T-helper 2 cell treated with Interferon-gamma antibody and Interleukin-4, amounts not matched to agents 100 ng/mL and 5 ng/mL, for 36 hours (primary cell): ENCODE results near the gene PLPP1. TPM values are rescaled to one million over a fixed set of nuclear protein-coding genes. Genes with fewer than 3 reads are reported as not detected.

Experiments
- intact Hi-C: fragments of 100-400 bp; cut with micrococcal nuclease; formaldehyde crosslinking; loops from one replicate; pipeline ENCODE4 v1.15.1; 2023
- total RNA-seq: library from RNA; stranded (reverse); gene quantifications from 2 replicates; pipeline ENCODE4 v1.2.3, GENCODE V29; 2022

Gene PLPP1
- total RNA-seq, 1 donor from 2014 or later = 26.8 TPM

DNA sequence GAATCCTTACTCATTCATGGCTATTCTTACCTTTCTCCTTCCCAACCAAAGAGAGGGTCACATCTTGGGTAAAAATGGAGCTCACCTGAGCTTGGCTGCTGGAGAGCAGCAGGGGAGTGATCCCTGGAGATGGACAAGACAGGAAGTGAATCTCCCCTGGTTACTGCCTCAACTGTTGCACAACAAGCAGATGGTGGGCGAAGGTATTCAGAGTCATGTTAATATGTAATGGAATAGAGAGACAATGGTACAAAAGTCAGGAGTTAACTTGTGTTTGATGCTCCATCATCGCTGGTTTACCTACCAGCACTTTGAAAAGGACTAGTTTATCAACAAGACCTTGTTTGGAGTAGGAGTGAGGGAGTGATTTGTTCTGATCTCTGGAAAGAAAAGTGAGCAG lies 13.0 kb upstream of the PLPP1 start:
- intact Hi-C loops = no loop called here

DNA sequence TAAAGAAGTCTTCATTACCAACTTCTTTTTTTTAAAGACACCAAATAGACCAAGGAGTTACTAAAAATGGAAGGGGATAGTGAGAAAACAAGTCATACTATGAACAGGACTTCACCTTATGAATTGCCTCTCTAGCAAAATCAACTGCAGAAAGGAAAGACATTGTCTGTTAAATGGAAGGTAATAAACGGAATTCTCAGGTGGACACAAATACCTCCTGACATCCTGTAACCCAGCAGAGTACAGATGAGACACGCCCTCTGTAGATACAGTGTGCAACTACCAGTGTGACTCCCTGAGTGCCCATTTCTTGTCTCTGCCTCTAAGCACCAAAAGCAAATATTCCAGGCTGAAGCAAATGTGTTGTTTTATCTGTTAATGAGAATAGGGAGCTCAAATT lies 12.2 kb upstream of the PLPP1 start:
- intact Hi-C loops = no loop called here

DNA sequence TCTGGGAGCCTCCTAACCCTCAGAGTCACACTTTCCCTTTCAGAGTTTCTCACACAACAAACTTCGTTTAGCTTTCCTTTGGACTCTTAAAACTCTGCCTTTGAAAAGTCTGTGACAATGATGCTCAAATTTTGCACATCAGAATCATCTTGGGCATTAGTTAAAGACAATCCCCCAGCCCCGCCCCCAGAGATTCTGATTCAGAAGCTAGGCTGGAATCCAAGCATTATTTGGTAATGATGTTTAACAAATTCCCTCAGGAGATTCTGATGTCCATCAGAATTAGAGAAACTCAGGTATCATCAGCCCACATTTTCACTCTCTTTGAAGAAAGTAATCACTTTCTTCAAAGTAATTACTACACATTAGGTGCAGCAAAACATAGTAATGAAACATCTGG lies 9.6 kb upstream of the PLPP1 start:
- intact Hi-C loops = loop anchor here (5.0 kb wide), 1 partner anchor 33 kb away; no protein-coding TSS in a partner anchor

DNA sequence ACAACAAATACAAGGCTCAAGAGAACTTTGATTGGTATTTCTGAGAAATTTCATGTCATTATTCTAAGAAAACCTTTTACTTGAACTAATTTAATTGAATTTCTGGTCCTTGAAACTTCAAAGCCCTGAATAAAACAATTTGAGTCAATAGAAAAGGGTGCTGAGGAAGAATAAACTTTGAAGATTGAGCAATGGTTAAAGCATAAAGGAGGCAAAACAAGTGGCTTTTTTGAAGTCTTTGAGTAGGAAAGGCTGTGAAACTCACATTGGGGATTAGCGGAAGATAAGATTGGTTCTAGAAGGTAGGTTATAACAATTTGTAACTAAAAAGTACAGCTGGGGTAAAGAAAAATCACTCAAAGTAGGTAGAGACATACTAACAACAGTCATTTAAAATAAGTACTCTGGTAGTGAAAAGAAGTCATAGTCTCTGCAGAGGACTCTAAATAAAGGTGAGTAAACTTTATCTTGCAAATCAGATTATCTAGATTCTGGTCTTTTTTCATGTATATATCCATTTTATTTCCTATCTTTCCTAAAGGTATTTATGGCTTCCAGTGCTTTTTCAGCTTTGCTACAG lies 6.4 kb upstream of the PLPP1 start:
- intact Hi-C loops = loop anchor here (5.0 kb wide), 1 partner anchor 36 kb away; no protein-coding TSS in a partner anchor

DNA sequence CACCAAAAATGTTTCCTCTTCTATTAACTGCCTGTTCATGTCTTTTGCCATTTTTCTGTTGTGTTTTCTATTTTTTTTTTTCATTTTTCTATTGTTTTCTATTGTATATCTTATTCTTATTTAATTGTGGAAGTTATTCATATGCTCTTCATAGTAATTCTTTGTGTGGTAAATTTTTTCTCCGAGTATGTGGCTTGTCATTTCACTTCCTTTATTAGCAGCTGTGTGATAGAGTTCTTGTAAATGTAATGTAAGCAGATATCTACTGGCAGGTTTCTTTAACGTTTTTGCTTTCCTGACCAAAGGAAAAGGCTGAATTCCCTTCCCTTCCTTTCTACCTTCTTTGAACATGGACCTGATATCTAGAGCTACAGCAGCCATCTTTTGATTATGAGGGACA lies 5.8 kb upstream of the PLPP1 start:
- intact Hi-C loops = loop anchor here (5.0 kb wide), 1 partner anchor 37 kb away; no protein-coding TSS in a partner anchor

DNA sequence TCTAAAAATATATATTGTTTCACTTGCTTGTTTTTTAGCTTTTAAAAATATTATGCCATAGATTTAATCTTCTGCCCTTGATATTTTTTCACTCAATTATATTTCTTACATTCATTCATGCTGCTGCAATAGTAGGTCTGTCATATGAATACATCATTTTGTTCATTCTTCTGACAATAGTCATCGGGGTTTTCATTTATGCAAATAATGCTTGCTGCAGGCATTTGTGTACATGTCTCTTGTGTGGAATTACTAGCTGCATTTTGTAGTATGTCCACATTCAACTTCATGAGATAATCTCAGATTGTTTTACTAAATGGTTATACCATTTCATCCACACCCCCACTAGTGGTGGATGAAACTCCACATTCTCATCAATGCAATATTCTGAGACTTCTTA lies 5.3 kb upstream of the PLPP1 start:
- intact Hi-C loops = loop anchor here (5.0 kb wide), 1 partner anchor 37 kb away; no protein-coding TSS in a partner anchor

DNA sequence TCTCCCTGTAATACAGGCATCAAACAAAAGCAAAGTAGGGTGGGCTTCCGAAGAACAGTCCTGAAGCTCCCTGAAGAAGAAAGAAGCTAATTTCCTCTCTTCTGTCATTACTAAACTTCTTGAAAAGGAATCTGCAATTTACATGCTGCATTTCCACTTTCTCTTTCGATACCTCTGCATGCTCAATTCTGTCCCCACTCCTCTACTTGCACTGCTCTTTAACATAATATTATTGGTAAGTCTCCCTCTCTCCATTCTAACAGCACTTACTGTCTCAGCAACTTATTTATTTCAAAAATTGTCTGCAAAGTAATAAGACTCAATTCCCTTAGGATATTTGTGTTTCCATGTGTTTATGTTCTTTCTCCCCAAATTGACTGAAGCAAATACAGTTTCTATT lies 3.9 kb upstream of the PLPP1 start:
- intact Hi-C loops = loop anchor here (10.0 kb wide), 4 partner anchors 156 to 1636 kb away; partner anchors contain the start of genes GPBP1 and MAP3K1

DNA sequence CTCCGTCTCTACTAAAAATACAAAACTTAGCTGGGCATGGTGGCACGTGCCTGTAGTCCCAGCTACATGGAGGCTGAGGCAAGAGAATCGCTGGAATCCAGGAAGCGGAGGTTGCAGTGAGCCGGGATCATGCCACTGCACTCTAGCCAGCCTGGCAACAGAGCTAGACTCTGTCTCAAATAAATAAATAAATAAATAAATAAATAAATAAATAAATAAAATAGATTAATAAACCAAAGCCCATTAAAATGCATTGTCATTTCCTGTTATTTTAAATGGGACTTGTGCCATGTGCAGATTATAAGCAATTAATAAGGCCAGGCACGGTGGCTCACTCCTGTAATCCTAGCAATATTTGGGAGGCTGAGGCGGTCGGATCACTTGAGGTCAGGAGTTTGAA lies 2.6 kb upstream of the PLPP1 start:
- intact Hi-C loops = loop anchor here (10.0 kb wide), 4 partner anchors 157 to 1637 kb away; partner anchors contain the start of genes GPBP1 and MAP3K1

DNA sequence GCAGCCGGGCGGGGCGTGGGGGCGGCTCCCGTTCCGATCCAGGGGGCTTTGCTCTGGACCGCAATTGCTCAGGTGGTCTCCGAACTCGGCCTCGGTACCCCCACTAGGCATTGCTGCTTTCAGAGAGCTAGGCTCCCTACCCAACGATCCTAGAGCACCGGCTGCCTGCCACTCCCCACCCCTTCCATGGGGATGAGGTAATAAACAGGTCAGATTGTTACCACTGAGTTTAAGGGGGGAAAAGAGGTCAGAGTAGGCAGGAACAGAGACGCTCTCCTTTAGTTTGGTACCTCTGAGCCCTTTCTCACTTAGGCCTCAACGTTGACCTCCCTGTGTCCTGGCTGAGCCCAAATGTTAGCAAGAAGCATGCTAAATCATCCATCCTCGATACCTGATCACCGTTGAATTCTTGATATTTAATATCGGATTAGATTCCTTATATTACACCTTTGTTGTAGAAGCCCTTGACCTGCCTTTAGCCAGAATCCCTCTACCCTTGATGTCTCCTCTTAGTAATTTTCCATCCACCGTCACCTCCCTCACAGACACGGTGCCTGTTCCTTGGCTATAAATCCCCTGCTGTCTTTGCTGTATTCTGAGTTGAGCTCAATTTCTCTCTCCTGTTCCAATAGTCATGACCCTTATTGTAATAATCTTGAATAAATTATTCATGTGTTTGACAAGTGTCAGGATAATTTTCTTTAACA lies 588 bp upstream of the PLPP1 start:
- intact Hi-C loops = loop anchor here (2.0 to 10.0 kb wide), 7 partner anchors 55 to 1639 kb away; partner anchors contain the start of genes DHX29, GPBP1, MAP3K1 and MTREX

DNA sequence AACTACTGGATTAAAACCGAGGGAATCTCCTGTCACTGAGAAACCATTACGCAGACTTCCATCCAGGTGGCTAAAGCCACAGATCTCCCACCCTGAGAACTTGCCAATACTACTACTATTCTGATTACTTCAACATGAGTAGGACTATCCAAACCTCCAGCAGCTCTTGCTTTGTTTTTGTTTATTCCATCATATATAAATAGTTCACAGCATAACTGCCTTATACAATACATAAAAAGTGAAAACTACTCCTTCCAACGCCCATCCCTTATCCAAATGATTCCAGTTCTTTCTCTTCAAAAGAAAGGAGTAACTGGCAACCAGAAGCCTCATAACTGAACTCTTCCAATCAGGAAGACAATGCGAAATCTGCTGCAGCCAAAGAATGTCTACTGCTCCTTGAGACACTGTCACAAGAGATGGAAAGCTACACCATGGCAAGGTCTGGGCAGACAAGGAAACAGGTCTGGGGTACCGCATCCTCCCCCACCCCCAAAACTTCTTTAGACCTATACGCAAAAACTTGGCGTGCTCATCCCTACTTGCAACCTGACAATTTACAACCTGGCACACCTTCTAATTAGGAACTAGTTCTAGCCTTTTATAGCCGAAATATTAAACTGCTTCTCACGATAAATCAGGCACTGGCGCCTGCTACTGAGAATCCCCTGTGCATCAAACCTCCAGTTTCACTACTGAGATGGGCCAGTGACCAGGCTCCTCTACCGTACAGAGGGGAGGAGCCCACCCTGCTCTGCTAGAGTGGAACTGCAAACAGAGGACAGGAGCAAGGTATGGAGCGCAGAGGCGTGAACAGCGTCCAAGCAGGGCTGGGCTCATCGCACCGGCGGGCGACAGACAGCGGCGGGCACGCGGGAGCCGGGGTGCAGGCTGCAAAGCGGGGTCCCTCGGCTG lies 986 bp downstream of the PLPP1 start:
- intact Hi-C loops = loop anchor here (2.0 to 10.0 kb wide), 7 partner anchors 57 to 1641 kb away; partner anchors contain the start of genes DHX29, GPBP1, MAP3K1 and MTREX

DNA sequence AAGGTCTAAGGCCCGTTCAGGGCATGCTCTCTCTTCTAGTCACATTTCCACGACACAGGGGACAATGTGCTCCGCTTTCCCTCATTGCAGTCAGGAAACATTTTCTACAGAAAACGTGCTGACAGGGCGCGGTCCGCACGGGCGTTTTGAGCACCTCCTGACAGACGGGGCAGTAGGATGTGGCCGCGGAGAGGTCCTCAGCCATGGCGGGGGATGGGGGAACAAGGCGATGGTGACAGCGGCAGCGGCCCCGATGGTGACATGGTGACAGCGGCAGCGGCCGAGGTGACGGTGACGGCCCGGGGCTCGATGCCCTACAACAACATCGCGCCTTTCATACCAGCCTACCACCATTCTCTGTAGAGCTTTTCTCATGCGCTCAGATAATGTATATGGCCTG lies 4.1 kb downstream of the PLPP1 start:
- intact Hi-C loops = loop anchor here (10.0 kb wide), 4 partner anchors 164 to 1644 kb away; partner anchors contain the start of genes GPBP1 and MAP3K1

DNA sequence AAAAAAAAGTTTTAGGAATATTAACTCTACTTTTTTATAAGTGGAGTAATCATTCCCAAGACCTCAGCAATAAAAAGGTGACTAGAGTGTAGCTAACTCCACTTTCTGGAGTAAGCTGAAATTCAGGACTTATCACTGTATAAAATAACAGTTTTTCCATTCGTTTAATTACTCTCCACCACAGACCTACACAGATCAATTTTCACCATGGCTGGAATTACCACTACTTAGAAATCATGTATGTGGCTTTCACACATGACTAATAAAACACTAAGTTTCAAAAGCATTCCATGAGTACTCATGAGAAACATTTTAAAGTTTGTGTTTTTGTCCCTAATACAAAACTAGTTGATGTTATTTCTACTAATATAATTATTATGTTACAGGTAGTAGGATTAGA lies 9.9 kb downstream of the PLPP1 start:
- intact Hi-C loops = no loop called here

DNA sequence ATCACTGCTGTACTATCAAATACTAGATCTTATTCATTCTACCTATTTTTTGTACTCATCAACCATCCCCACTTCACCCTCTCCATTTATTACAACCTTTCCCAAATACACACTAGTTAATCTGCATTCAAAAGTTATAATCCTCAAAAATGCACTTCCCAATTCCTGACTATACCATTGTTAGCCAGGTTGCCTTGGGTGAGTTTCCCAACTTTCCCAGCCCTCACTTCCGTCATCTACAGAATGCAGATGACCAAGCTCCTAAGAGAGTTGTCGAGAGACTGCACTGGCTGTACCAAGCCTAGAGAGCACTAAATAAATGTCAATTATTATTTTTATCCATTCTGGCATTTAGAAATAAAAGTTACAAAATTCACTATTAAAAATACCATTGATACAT lies 11.5 kb downstream of the PLPP1 start:
- intact Hi-C loops = no loop called here

DNA sequence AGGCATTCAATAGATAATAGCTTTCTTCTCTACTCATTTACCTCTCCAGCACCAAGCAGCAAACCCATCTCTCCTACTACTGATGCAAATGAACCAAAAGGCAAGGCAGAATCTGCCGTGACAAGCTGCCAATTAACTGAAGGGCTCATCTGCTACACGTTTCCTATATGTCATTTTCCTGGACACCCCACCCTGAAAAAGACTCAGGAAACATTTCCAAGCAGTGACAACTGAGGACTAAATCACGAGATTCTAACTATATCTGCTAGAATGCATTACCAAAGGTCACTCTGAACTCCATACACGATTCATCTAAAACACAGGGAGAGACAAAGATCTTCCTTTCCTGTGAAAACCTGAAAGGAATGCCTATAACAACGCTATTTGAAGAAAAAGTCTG lies 12.9 kb downstream of the PLPP1 start:
- intact Hi-C loops = no loop called here

DNA sequence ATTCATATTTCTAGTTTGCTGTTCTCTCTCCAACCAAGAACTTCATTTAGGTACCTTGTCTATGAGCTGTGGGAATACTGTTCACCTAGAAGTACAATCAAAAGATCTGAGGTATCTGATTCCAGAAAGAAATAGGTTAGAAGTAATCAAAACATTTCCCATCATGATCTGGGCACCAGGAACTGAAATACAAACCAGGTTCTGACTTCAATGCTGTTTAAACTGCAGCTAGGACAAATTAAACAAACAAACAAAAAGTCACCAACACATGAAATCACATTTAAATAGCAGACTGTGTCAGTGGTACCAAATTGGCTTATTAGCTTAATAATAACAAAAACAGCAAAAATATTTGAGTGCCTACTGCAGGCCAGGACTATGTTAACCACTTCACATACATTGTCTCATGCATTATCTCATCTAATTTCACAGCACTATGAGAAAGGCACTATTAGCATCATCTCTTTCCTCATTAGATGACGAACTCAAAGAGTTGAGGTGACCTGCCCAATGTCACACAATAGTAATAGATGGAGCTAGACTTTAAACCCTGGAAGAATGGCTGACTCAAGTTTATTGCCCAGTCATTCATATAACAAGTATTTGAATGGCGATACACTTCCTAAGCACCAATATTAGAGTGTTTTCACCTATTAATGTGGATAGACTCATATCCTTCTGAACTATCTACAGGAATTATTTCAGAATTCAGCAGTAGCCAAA lies 14.5 kb downstream of the PLPP1 start:
- intact Hi-C loops = no loop called here

DNA sequence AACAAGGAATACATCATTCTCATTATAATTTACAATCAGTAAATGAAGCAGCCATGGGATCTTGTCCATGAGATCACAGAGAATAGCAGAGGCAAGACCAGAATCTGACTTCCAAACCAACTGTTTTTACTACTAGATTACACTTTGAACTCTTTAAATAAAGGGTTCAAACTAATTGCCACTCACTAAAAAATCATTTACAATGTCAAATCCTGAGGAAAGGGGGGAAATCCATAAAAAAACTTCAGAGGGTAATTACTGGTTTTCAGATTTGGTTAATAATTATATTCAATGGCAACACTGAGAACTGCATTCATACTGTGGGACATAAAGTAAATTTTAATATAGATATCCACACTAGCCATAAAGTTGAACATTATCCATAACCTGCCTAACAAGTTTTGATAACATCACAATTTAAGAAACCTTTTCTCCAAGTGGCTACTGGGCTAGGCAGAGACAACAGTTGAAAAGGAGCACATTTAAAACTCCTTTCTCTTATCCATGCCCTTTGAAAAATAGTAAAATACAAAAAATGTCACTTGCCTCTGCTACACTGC lies 15.9 kb downstream of the PLPP1 start:
- intact Hi-C loops = no loop called here

DNA sequence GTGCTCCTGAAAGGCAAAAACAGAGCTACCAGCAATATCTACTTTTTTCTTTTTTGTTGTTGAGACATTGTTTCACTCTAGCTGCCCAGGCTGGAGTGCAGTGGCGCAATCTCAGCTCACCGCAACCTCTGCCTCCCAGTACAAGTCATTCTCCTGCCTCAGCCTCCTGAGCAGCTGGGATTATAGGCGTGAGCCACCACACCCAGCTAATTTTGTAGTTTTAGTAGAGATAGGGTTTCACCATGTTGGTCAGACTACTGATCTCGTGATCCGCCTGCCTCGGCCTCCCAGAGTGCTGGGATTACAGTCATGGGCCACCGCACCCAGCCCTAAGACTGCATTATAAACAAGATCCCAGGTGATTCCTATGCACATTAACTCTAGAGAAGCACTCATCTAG lies 17.0 kb downstream of the PLPP1 start:
- intact Hi-C loops = no loop called here

DNA sequence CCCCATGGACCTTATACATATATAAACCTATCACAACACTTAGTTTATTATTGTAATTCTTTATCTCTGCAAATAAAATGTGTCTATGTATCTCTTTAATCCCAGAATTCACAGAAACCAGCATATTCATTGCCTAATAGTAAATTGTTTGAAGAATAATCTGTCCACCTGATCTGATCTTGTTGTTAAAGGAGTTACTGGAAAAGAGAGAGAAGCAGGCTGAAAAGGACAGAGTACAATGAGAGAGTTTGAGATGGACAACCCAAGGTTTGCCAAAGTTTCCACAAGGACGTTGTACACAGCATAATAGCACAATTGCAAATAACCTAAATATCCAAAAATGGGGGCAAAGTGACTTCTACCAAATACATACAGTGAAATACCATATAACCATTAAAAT lies 23.8 kb downstream of the PLPP1 start:
- intact Hi-C loops = no loop called here

DNA sequence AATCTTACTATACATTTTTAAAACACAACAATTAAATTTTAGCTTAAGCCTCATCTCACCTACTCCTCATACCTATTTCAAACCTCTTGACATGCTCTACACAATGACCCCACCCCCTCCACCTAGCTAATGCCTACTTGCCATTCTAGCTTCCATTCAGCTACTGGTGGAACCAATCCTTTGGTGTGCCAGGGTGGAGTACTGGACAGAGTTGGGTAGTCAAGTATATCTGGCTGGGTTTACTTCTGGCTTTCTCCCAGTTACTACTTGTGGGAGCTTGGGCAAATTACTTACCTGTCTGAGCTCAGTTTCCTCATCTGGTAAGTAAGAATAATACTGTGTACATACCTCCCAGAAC lies 24.3 kb downstream of the PLPP1 start:
- intact Hi-C loops = no loop called here

DNA sequence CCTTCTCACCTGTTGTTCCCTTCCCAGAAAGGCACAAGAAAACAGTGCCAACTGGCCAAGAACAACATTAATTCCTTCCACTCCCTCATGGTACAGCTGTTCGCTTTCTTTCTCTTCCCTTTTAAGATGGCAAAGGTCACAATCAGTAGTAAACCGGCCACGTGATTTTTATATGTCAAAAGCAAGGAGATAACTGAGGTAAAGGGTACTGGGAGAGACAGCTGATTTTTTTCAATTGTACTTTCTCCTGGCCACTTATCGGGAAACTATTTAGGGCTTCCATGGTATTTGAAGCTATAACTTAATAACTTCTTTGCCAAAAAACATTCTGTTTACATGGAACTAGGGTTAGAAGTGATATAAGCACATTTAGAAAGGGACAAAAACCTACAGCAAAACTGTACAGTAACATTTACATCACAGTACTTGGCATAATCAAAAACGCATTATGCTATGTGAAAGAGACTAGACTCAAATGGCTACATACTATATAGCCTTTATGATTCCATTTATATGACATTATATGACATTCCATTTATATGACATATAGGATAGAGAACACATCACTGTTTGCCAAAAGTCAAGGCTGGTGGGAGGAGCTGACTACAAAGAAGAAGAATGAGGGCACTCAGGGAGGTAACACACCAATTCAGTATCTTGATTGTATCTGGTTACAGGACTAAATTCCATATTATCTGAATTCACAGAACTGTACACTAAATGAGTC lies 24.8 kb downstream of the PLPP1 start:
- intact Hi-C loops = no loop called here
